ENCODE data around the gene ERF.

DNA sequence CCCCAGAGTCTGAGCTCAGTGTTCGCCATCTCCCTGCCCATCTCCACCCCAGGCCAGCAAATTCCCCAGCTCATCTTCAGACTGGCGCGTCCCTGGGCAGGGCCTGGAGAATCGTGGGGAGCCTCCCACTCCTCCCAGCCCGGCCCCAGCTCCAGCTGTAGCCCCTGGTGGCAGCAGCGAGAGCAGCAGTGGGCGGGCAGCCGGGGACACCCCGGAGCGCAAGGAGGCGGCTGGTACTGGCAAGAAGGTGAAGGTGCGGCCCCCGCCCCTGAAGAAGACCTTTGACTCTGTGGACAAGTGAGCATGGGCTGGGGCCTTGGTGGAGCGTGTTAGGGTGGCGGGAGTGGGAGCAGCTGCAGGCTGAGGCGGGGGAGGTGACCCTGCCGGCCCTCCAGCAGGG lies 38.6 kb upstream of the ERF start:
- TF ChIP-seq GATA2 (IDR thresholded peaks at IDR 0.05; ENCODE audit: low read depth, low read length) (no peak), GATA3 (IDR thresholded peaks at IDR 0.05; ENCODE audit: low read depth, low read length) (no peak)
